Thymus (tissue), 11 donors: ENCODE results near the gene PVALB. TPM values are rescaled to one million over a fixed set of nuclear protein-coding genes. Genes with fewer than 3 reads are reported as not detected.

ENCODE experiments used
- DNase-seq, 9 donors: peaks; one replicate each; pipeline ENCODE4 v3.0.0-alpha.2; 2013; ENCODE audit warnings: low spot score in 9 of 9, low read depth in 6 of 9, missing footprints in 1 of 9
- H3K27ac ChIP-seq, 2 donors: one replicate each; pipeline ENCODE4 v1.5.1; 2013; ENCODE audit warnings: control low read depth in 1 of 2, low read depth in 1 of 2, low read length in 1 of 2, mild to moderate bottlenecking in 1 of 2, moderate library complexity in 1 of 2
- H3K27me3 ChIP-seq, 2 donors: one replicate each; pipeline ENCODE4 v1.5.1; 2013; ENCODE audit warnings: low read length in 1 of 2; ENCODE audit not compliant: control insufficient read depth in 2 of 2, insufficient read depth in 1 of 2
- H3K36me3 ChIP-seq, 2 donors: one replicate each; pipeline ENCODE4 v1.5.1; 2013; ENCODE audit warnings: low read length in 1 of 2, mild to moderate bottlenecking in 1 of 2, moderate library complexity in 1 of 2; ENCODE audit not compliant: control insufficient read depth in 2 of 2, insufficient read depth in 2 of 2
- H3K4me1 ChIP-seq, 2 donors: one replicate each; pipeline ENCODE4 v1.5.1; 2013; ENCODE audit warnings: low read length in 2 of 2; ENCODE audit not compliant: control insufficient read depth in 2 of 2, insufficient read depth in 2 of 2
- H3K4me3 ChIP-seq, 2 donors: one replicate each; pipeline ENCODE4 v1.5.1; 2013; ENCODE audit warnings: low read length in 2 of 2, control low read depth in 1 of 2, mild to moderate bottlenecking in 1 of 2
- H3K9me3 ChIP-seq, 2 donors: one replicate each; pipeline ENCODE4 v1.5.1; 2013; ENCODE audit warnings: low read length in 1 of 2, mild to moderate bottlenecking in 1 of 2; ENCODE audit not compliant: control insufficient read depth in 2 of 2, insufficient read depth in 1 of 2
- WGBS: extraction: QIAGEN DNeasy Blood & Tissue Kit; methylation state at CpG from one replicate; pipeline ENCODE4 v1.1.7; 2013; 5-methylcytosine and 5-hydroxymethylcytosine counted together
- polyA plus RNA-seq: library from polyadenylated mRNA; stranded (reverse); fragments of 200-250 nt; gene quantifications from one replicate; pipeline ENCODE4 v1.2.3, GENCODE V29; 2013
- total RNA-seq: library from RNA; stranded (reverse); fragments of 120-200 nt; gene quantifications from one replicate; pipeline ENCODE4 v1.2.4, GENCODE V29; 2013
- donor health status: healthy.

The PVALB gene
- total and polyA plus RNA-seq, 2 donors, result 0.47 to 2.2 TPM

DNA sequence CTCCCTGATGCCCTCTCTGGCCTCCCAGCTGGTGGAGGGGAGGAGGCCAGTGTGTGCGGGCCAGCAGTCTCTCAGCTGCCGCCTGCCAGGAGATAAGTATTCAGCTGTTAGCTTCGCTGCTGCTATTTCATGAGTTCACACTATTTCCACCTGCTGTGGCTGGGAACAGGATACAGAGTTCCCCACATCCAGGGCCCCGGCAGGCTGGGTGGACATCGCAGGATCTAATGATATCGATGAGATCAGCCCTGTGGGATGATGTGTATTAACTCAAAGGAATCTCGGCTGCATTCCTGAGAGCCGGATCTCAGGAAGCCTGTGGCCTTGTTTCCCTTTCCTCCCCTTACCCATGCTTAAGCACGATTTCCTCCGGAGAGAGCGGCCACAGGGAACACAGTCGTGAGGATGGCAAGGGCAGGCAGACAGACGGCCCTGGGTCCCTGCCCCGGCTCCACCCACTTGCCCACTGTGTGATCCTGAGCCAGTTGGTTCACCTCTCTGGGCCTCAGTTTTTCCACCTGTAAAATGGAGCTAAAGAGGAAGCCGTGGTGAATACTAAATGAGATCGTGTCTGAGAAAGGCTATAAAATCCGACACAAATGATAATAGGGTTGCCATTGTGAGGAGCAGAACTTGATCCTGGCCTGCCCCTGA lies 6.5 kb upstream of the PVALB start:
- no peaks in the 10 kb centered on the region for H3K4me1 ChIP-seq
- WGBS, result 74% methylated on average over 17 of the region's 17 CpGs
- no peak overlapping the region for H3K4me3 ChIP-seq
- H3K27me3 ChIP-seq, result peaks cover 6 to 45% of the 10 kb centered on the region in 2 donors
- DNase-seq, result no peak
- peaks cover 0 to 3% of the 10 kb centered on the region in 2 donors for H3K9me3 ChIP-seq
- H3K36me3 ChIP-seq, result no peaks in the 10 kb centered on the region
- no peak overlapping the region for H3K27ac ChIP-seq

DNA sequence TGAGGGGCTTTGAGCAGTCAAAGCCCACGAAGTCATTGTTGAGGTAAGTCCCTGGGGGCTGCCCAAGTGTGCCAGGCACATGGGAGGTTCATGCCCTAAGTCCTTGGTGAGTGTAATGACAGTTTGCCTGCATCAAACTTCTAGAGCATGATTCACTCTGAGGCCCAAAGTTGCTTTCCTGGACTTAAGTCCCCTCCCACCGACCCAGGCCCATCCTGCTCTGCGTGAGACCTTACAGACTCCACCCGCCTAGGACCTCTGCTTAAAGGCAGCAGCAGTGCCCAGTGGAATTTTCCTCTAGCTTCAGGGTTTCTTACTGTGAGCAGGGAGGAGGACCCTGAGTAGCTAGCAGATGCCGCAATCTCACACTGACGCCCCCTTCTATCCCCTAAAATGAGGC lies 5.7 kb upstream of the PVALB start:
- Histone ChIP-seq H3K36me3 (no peaks in the 10 kb centered on the region), H3K27ac (no peak overlapping the region), H3K9me3 (peaks cover 0 to 3% of the 10 kb centered on the region in 2 donors), H3K4me1 (no peaks in the 10 kb centered on the region), H3K4me3 (no peak overlapping the region), H3K27me3 (peaks cover 14 to 53% of the 10 kb centered on the region in 2 donors)
- 89% methylated on average over 6 of the region's 6 CpGs for WGBS
- no peak for DNase-seq

DNA sequence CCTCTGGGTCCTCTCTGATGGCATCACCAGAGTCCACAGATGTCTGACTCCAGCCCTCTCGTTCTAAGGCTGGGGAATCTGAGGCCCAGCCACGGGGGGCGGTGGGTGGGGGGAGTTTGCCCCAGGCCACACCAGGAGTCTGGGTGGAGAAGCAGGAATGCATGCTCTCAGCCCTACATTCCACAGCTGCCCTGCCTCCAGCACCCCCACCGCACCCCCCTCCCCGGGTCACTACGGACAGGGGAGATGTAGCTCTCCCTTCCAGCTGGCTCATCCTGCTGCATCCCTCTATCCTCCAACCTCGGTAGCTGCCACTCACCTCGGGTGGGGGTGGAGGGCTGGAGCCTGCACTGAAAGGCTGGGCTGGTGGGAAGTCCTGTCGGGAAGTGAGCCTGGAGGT lies 2.3 kb upstream of the PVALB start:
- DNase-seq, result no peak
- WGBS, result 60% methylated on average over 9 of the region's 9 CpGs
- no peaks in the 10 kb centered on the region for H3K4me1 ChIP-seq

DNA sequence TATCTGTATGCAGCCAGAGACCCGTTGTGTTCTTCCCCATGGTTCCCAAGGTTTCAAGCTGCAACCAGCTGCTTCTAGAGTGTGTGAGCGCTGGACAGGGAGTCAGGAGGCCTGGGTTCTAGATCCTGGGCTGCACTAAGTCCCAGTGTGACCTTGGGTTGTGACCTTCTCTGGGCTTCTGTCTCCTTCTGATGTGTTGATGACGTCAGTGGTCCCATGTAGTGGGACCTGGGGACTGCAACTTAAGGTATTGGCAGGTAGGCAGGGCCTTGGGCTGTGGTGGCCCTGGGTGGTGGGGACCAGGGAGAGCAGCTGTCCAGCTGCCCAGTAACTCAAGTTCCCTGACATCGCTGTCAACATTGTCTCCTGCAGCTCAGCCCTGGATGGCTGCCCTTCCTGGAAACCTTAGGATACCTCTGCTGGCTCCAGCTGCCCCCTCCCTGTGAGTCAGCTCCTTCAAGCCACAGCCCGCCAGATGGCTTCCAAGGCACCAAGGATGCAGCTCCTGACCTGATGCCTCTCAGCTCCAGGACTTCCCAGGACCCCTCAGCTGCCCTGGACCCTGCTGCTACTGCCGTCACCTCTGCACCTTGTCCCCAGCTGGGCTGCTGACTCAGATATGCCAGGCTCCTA lies 1.3 kb upstream of the PVALB start:
- H3K4me3 ChIP-seq, result no peak overlapping the region
- WGBS, result 92% methylated on average over 6 of the region's 6 CpGs
- H3K4me1 ChIP-seq, result no peaks in the 10 kb centered on the region
- H3K9me3 ChIP-seq, result peaks cover 0 to 3% of the 10 kb centered on the region in 2 donors
- peaks cover 42 to 85% of the 10 kb centered on the region in 2 donors for H3K27me3 ChIP-seq
- no peak overlapping the region for H3K27ac ChIP-seq
- no peaks in the 10 kb centered on the region for H3K36me3 ChIP-seq
- no peak for DNase-seq

More for the DNA sequence above, 2.3 kb upstream of the PVALB start:
- Histone ChIP-seq H3K9me3 (peaks cover 0 to 3% of the 10 kb centered on the region in 2 donors), H3K36me3 (no peaks in the 10 kb centered on the region), H3K27ac (no peak overlapping the region), H3K27me3 (peaks cover 38 to 84% of the 10 kb centered on the region in 2 donors), H3K4me3 (no peak overlapping the region)

DNA sequence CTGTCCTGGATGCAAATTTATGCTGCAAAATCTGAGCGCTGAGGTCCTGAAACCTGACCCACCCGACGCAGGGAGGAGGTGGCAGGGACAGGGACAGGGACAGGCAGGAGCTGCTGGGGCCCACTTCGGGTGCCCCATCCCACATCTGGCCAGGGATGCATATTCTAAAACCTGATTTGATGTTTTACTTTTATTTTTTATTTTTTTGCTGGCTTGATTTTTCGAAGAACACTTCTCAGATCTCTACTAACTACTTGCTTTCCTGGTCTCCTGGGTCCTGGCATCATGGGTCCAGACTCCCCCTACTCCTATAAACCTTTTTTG lies 652 bp upstream of the PVALB start:
- DNase-seq, result no peak
- H3K27me3 ChIP-seq, result peaks cover 42 to 87% of the 10 kb centered on the region in 2 donors
- no peaks in the 10 kb centered on the region for H3K36me3 ChIP-seq
- H3K4me1 ChIP-seq, result no peaks in the 10 kb centered on the region
- WGBS, result 52% methylated on average over 5 of the region's 5 CpGs
- no peak overlapping the region for H3K27ac ChIP-seq
- H3K9me3 ChIP-seq, result peaks cover 0 to 3% of the 10 kb centered on the region in 2 donors
- H3K4me3 ChIP-seq, result no peak overlapping the region

DNA sequence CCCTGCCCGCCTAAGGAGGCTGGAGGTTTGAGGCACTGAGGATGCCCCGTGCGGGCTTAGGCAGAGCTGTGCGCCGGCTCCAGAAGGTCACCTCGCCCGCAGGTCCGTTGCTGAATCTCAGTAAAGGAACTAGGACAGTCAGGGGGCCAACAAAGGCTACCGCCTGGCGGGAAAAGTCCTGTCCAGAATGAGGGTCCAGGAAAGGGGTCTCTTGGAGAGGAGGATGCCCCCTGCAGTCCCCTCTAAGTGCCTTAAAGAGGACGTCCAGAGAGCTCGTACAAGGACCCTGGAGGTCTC lies 548 bp downstream of the PVALB start:
- 5% methylated on average over 12 of the region's 12 CpGs for WGBS
- H3K27ac ChIP-seq, result no peak overlapping the region

DNA sequence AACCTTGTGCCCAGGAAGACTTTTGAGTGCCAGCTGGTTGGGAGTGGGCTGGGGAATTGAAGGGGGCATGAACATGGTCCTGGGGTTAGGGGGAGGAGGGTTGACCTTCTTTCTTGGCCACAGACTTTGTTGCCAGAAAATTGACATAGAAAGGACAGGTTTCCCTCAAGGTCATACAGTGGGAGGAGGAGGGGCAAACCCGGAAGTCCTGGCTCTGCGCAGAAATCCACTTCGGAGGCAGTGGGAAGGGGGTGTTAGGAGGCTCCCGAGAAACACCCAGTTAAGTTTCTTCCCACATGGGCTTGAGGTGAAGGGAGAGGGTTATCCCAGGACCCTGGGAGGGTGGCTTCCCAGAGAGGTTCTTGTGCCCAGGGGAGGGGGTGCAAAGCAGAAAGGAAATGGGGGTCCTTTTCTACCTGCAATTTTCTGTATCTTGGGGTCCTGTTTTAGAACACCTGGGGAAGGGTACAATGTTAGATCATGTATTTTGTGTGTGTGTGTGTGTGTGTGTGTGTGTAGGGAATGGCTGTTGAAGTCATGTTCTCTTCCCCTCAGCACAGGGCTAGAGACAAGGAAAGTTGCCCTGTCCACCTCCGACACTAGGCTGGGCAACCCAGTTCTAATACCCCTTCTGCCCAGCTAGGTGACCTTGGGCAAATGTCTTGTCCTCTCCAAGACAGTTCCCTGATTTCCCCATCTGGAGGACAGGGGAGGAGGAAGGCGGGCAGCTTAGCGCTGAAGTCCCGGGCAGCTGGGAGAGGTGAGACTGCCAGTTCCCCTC lies 1.1 kb downstream of the PVALB start:
- peaks cover 42 to 91% of the 10 kb centered on the region in 2 donors for H3K27me3 ChIP-seq

More for the DNA sequence above, 548 bp downstream of the PVALB start:
- no peak for DNase-seq
- no peak overlapping the region for H3K4me3 ChIP-seq
- H3K9me3 ChIP-seq, result peaks cover 0 to 3% of the 10 kb centered on the region in 2 donors
- H3K27me3 ChIP-seq, result peaks cover 42 to 93% of the 10 kb centered on the region in 2 donors
- H3K4me1 ChIP-seq, result no peaks in the 10 kb centered on the region
- no peaks in the 10 kb centered on the region for H3K36me3 ChIP-seq

DNA sequence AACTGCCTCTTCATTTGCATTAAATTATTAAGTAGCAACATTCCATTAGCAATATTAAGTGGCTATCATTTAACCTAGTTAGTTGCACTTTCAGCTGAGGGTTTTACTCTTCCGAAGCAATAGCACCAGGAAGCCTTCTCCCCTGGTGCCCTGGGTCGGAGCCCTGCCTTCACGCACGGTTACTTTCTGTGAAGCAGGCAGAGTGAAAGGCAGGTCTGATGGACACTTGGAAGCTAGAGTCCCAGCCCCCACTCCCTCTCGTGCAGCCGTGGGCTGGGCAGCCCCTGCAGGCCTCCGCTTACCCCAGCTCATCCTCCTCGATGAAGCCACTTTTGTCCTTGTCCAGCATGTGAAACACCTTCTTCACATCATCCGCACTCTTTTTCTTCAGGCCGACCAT lies 2.0 kb downstream of the PVALB start:
- no peak for DNase-seq
- Histone ChIP-seq H3K27ac (no peak overlapping the region), H3K4me1 (no peaks in the 10 kb centered on the region), H3K27me3 (peaks cover 42 to 83% of the 10 kb centered on the region in 2 donors), H3K9me3 (peaks cover 0 to 3% of the 10 kb centered on the region in 2 donors), H3K36me3 (no peaks in the 10 kb centered on the region), H3K4me3 (no peak overlapping the region)
- 86% methylated on average over 10 of the region's 10 CpGs for WGBS

More for the DNA sequence above, 1.1 kb downstream of the PVALB start:
- no peak overlapping the region for H3K27ac ChIP-seq
- peaks cover 0 to 3% of the 10 kb centered on the region in 2 donors for H3K9me3 ChIP-seq
- no peaks in the 10 kb centered on the region for H3K4me1 ChIP-seq
- no peaks in the 10 kb centered on the region for H3K36me3 ChIP-seq
- no peak for DNase-seq
- WGBS, result 38% methylated on average over 8 of the region's 8 CpGs
- H3K4me3 ChIP-seq, result no peak overlapping the region

DNA sequence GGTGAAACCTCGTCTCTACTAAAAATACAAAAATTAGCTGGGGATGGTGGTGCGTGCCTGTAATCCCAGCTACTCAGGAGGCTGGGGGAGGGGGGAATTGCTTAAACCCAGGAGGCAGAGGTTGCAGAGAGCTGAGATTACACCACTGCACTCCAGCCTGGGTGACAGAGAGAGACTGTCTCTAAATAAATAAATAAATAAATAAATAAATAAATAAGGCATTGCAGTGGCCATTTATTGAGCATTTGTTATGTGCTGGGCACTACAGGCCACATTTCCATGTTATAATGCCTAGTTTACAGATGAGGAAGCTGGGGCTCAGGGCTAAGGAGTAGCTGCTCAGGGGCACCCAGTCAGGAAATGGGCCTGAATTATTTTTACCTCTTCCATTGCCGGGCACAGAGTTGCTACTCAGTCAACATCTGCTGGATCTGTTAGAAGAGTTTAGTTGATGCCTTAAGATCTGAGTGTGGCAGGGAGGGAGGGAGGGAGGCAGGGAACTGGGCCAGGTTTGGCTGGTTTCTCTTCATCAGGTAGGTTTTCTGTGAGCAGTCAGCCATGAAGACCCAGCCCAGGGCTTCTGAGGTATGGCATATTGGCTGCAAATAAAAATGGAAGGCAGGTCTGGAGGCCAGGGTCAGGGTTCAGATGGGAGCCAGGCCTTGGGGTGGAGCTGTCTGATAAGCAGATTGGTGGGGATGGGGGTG lies 5.6 kb downstream of the PVALB start:
- no peaks in the 10 kb centered on the region for H3K36me3 ChIP-seq
- H3K9me3 ChIP-seq, result no peaks in the 10 kb centered on the region
- DNase-seq, result no peak
- H3K4me1 ChIP-seq, result peaks cover 8 to 19% of the 10 kb centered on the region in 2 donors
- 86% methylated on average over 3 of the region's 3 CpGs for WGBS
- no peak overlapping the region for H3K4me3 ChIP-seq
- no peak overlapping the region for H3K27ac ChIP-seq
- H3K27me3 ChIP-seq, result peaks cover 15 to 55% of the 10 kb centered on the region in 2 donors
